H1 (cell line): ENCODE measurements around the gene NDUFS5. TPM values are rescaled to one million over a fixed set of nuclear protein-coding genes. Genes with fewer than 3 reads are reported as not detected.

ENCODE experiments used
- CTCF ChIA-PET: fragments of 300-600 bp; sonication (Branson Sonifier 250); formaldehyde crosslinking; loops from one replicate; lab custom pipeline; 2021; ENCODE audit not compliant: partially characterized antibody; lab: Charles Lee
- POLR2A ChIA-PET: fragments of 300-600 bp; sonication (Branson Sonifier 250); formaldehyde crosslinking; loops from one replicate; lab custom pipeline; 2021; ENCODE audit warnings: inconsistent platforms; ENCODE audit not compliant: partially characterized antibody; lab: Charles Lee
- DNase-seq, 2 experiments: peaks; one replicate each; pipeline versions ENCODE4 v3.0.0 to v3.0.0-alpha.2; 2010 to 2022; ENCODE audit warnings: low spot score in 2 of 2, low read depth in 1 of 2, mixed read lengths in 1 of 2
- FAIRE-seq: peaks from 2 replicates; lab custom pipeline; 2011; peaks lifted over from hg19 to GRCh38; lab: Jason Lieb, UNC
- H2AFZ ChIP-seq: 2 replicates; pipeline ENCODE4 v1.8.1; 2012; ENCODE audit warnings: low read length, inconsistent platforms
- H2AK5ac ChIP-seq: 2 replicates; pipeline ENCODE4 v1.6.1; 2013; ENCODE audit warnings: low read depth, low read length
- H2BK120ac ChIP-seq: replicated peaks from 2 replicates; pipeline ENCODE3; 2013; ENCODE audit warnings: low read depth, low read length, inconsistent platforms
- H2BK12ac ChIP-seq: 2 replicates; pipeline ENCODE4 v1.6.1; 2013; ENCODE audit warnings: low read depth, low read length
- H2BK15ac ChIP-seq: 2 replicates; pipeline ENCODE4 v1.6.1; 2013; ENCODE audit warnings: low read length
- H2BK20ac ChIP-seq: 2 replicates; pipeline ENCODE4 v1.6.1; 2013; ENCODE audit warnings: low read length
- H2BK5ac ChIP-seq: 2 replicates; pipeline ENCODE4 v1.6.1; 2013; ENCODE audit warnings: low read depth, low read length
- H3K14ac ChIP-seq: 2 replicates; pipeline ENCODE4 v1.6.1; 2013; ENCODE audit warnings: inconsistent platforms; ENCODE audit not compliant: insufficient read length
- H3K18ac ChIP-seq: 2 replicates; pipeline ENCODE4 v1.6.1; 2013; ENCODE audit warnings: low read length; ENCODE audit errors: extremely low read depth
- H3K23ac ChIP-seq: 2 replicates; pipeline ENCODE4 v1.6.1; 2013; ENCODE audit warnings: inconsistent platforms; ENCODE audit not compliant: insufficient read length
- H3K23me2 ChIP-seq: 2 replicates; pipeline ENCODE4 v1.6.1; 2013; ENCODE audit warnings: low read depth, low read length
- H3K27ac ChIP-seq: 2 replicates; pipeline ENCODE4 v1.6.1; 2011; ENCODE audit warnings: low read depth, low read length, inconsistent platforms
- H3K27me3 ChIP-seq, 4 experiments: replicated peaks in 1 of 4; 1 replicate in 1 of 4; 2 replicates in 3 of 4; pipeline versions ENCODE4 v1.6.1 to v1.8.1; 2011 to 2013; ENCODE audit warnings: low read length in 3 of 4, mild to moderate bottlenecking in 3 of 4, inconsistent platforms in 2 of 4, mixed read lengths in 2 of 4, moderate library complexity in 1 of 4; ENCODE audit not compliant: control insufficient read depth in 3 of 4, insufficient read depth in 3 of 4; ENCODE audit errors: extremely low read depth in 1 of 4
- H3K36me3 ChIP-seq, 4 experiments: 2 replicates each; pipeline versions ENCODE4 v1.6.1 to v1.8.1; 2011 to 2013; ENCODE audit warnings: mild to moderate bottlenecking in 4 of 4, low read length in 3 of 4, moderate library complexity in 2 of 4, control low read depth in 1 of 4, inconsistent platforms in 1 of 4; ENCODE audit not compliant: insufficient read depth in 4 of 4, control insufficient read depth in 2 of 4
- H3K4ac ChIP-seq: replicated peaks from 2 replicates; pipeline ENCODE3; 2013; ENCODE audit warnings: low read length, low read depth, mixed read lengths, inconsistent platforms; ENCODE audit not compliant: insufficient read length
- H3K4me1 ChIP-seq, 4 experiments: replicated peaks in 1 of 4; 1 replicate in 1 of 4; 2 replicates in 3 of 4; pipeline versions ENCODE4 v1.6.1 to v1.8.1; 2011 to 2013; ENCODE audit warnings: low read length in 3 of 4, inconsistent platforms in 2 of 4, mixed read lengths in 1 of 4; ENCODE audit not compliant: insufficient read depth in 4 of 4, control insufficient read depth in 3 of 4
- H3K4me2 ChIP-seq, 2 experiments: 2 replicates each; pipeline versions ENCODE4 v1.6.1 to v1.8.1; 2011 to 2013; ENCODE audit warnings: low read depth in 2 of 2, low read length in 2 of 2, control low read depth in 1 of 2, inconsistent platforms in 1 of 2, mild to moderate bottlenecking in 1 of 2; ENCODE audit not compliant: insufficient read depth in 1 of 2
- H3K4me3 ChIP-seq, 4 experiments: fragments of 200-600, 300-600 bp in 1 of 4; sonication (generic), shearing (Covaris generic), sonication (Bioruptor Twin) in 1 of 4; 2 replicates each; pipeline versions ENCODE4 v1.5.1 to v1.8.1; 2011 to 2016; ENCODE audit warnings: low read length in 4 of 4, low read depth in 3 of 4, control low read depth in 2 of 4, inconsistent platforms in 2 of 4, mild to moderate bottlenecking in 2 of 4, mixed read lengths in 1 of 4, moderate library complexity in 1 of 4; ENCODE audit not compliant: insufficient read depth in 2 of 4; ENCODE audit errors: extremely low read depth in 1 of 4
- H3K56ac ChIP-seq: replicated peaks from 2 replicates; pipeline ENCODE3; 2013; ENCODE audit warnings: low read depth, mild to moderate bottlenecking, mixed read lengths, low read length, inconsistent platforms; ENCODE audit not compliant: insufficient read length
- H3K79me1 ChIP-seq: 2 replicates; pipeline ENCODE4 v1.6.1; 2013; ENCODE audit warnings: low read depth, low read length, control low read depth
- H3K79me2 ChIP-seq, 2 experiments: 2 replicates each; pipeline versions ENCODE4 v1.6.1 to v1.8.1; 2012 to 2013; ENCODE audit warnings: low read length in 2 of 2, mild to moderate bottlenecking in 2 of 2, inconsistent platforms in 1 of 2; ENCODE audit not compliant: insufficient read depth in 2 of 2, control insufficient read depth in 1 of 2
- H3K9ac ChIP-seq, 4 experiments: replicated peaks in 1 of 4; 1 replicate in 1 of 4; 2 replicates in 3 of 4; pipeline versions ENCODE4 v1.6.1 to v1.8.1; 2011 to 2013; ENCODE audit warnings: low read depth in 3 of 4, low read length in 3 of 4, control low read depth in 2 of 4, mild to moderate bottlenecking in 2 of 4, moderate library complexity in 2 of 4, inconsistent platforms in 1 of 4; ENCODE audit errors: extremely low read depth in 1 of 4
- H3K9me3 ChIP-seq, 2 experiments: 2 replicates each; pipeline versions ENCODE4 v1.6.1 to v1.8.1; 2012 to 2013; ENCODE audit warnings: mild to moderate bottlenecking in 2 of 2, moderate library complexity in 2 of 2, control low read depth in 1 of 2, inconsistent platforms in 1 of 2, low read depth in 1 of 2, low read length in 1 of 2, mixed read lengths in 1 of 2; ENCODE audit not compliant: insufficient read depth in 2 of 2
- H4K20me1 ChIP-seq, 2 experiments: replicated peaks in 1 of 2; 2 replicates each; pipeline versions ENCODE3 to v1.8.1; 2011 to 2013; ENCODE audit warnings: inconsistent platforms in 2 of 2, low read length in 2 of 2, mild to moderate bottlenecking in 1 of 2; ENCODE audit not compliant: insufficient read depth in 2 of 2, control insufficient read depth in 1 of 2
- H4K5ac ChIP-seq: 2 replicates; pipeline ENCODE4 v1.6.1; 2013; ENCODE audit warnings: low read length, low read depth, mixed read lengths, inconsistent platforms; ENCODE audit not compliant: insufficient read length
- H4K8ac ChIP-seq: 2 replicates; pipeline ENCODE4 v1.8.0; 2013; ENCODE audit warnings: mild to moderate bottlenecking, moderate library complexity, low read length, inconsistent platforms; ENCODE audit not compliant: insufficient read depth; ENCODE audit errors: extremely low read depth
- H4K91ac ChIP-seq: replicated peaks from 2 replicates; pipeline ENCODE3; 2013; ENCODE audit warnings: low read length, mixed read lengths, inconsistent platforms; ENCODE audit not compliant: insufficient read length
- BRCA1 ChIP-seq: IDR thresholded peaks from 2 replicates; pipeline ENCODE4 v1.6.1; 2012; ENCODE audit warnings: low read depth, low read length, improper control_type of control experiment
- EGR1 ChIP-seq: IDR thresholded peaks from 2 replicates; pipeline ENCODE4 v1.6.1; 2011; ENCODE audit warnings: low read depth, low read length, borderline replicate concordance
- EP300 ChIP-seq, 2 experiments: IDR thresholded peaks; 1 replicate in 1 of 2; 2 replicates in 1 of 2; pipeline ENCODE4 v1.6.1; 2011 to 2012; ENCODE audit warnings: low read depth in 2 of 2, low read length in 2 of 2, mild to moderate bottlenecking in 2 of 2, borderline replicate concordance in 1 of 2, inconsistent platforms in 1 of 2, moderate library complexity in 1 of 2
- HDAC2 ChIP-seq, 2 experiments: fragments of 300-600 bp in 1 of 2; sonication (generic) in 1 of 2; IDR thresholded peaks; 2 replicates each; pipeline ENCODE4 v1.6.1; 2011 to 2012; ENCODE audit warnings: low read depth in 2 of 2, low read length in 2 of 2, mild to moderate bottlenecking in 2 of 2, moderate library complexity in 2 of 2, borderline replicate concordance in 1 of 2, inconsistent platforms in 1 of 2
- KDM4A ChIP-seq: IDR thresholded peaks from one replicate; pipeline ENCODE4 v1.7.1; 2012; ENCODE audit warnings: low read depth, mild to moderate bottlenecking, moderate library complexity, low read length, inconsistent platforms; ENCODE audit not compliant: severe bottlenecking
- PHF8 ChIP-seq: fragments of 200-600 bp; sonication (generic); conservative IDR thresholded peaks from 2 replicates; pipeline ENCODE4 v1.7.1; 2012; ENCODE audit warnings: low read depth, mild to moderate bottlenecking, inconsistent platforms, low read length, moderate library complexity
- SIX5 ChIP-seq: IDR thresholded peaks from 2 replicates; pipeline ENCODE4 v1.6.1; 2011; ENCODE audit warnings: mild to moderate bottlenecking, low read depth, low read length
- TAF1 ChIP-seq: IDR thresholded peaks from 2 replicates; pipeline ENCODE4 v1.6.1; 2011; ENCODE audit warnings: mild to moderate bottlenecking, low read depth, low read length
- TCF12 ChIP-seq: IDR thresholded peaks from 2 replicates; pipeline ENCODE4 v1.6.1; 2011; ENCODE audit warnings: low read depth, mild to moderate bottlenecking, low read length
- WGBS, 2 experiments: shearing (Covaris generic) in 1 of 2; methylation state at CpG; one replicate each; pipeline versions ENCODE4 v1.1.6 to v1.1.7; 2013 to 2015; ENCODE audit warnings: low lambda C conversion rate in 2 of 2, mixed read lengths in 2 of 2, inconsistent platforms in 1 of 2, low coverage in 1 of 2, missing lambda C conversion rate in 1 of 2; ENCODE audit not compliant: insufficient replicate concordance in 2 of 2, insufficient coverage in 1 of 2, insufficient read length in 1 of 2; ENCODE audit errors: extremely low coverage in 1 of 2, missing lambda C conversion rate in 1 of 2; 5-methylcytosine and 5-hydroxymethylcytosine counted together
- polyA plus RNA-seq, 7 experiments: library from polyadenylated mRNA; depleted of rRNA in 3 of 7; stranded (reverse) in 5 of 7; unstranded in 2 of 7; fragments of >200 nt in 5 of 7; fragments of 200-250 nt in 2 of 7; gene quantifications; 1 replicate in 5 of 7; 2 replicates in 1 of 7; 4 replicates in 1 of 7; pipeline versions ENCODE4 v1.2.1 to v1.2.3, GENCODE V29; 2011 to 2013; ENCODE audit warnings: missing spikeins in 2 of 7, mixed read lengths in 2 of 7
- total RNA-seq: library from RNA; stranded (reverse); fragmentation: NEBNext Ultra II Directional; extraction: Animal tissue kit (Norgen Biotek cat#: 25700); gene quantifications from 2 replicates; pipeline ENCODE4 v1.2.1, GENCODE V29; 2021
- TF ChIP-seq, protein P1 (sequence below): IDR thresholded peaks from 2 replicates; pipeline ENCODE4 v1.6.1; 2011; ENCODE audit warnings: low read length, improper control_type of control experiment

The NDUFS5 gene
- total and polyA plus RNA-seq, 2 of the 8 experiments (the other 6 are each of a cell fraction or from before 2014, with no cell fraction given): 435 to 835 TPM

DNA sequence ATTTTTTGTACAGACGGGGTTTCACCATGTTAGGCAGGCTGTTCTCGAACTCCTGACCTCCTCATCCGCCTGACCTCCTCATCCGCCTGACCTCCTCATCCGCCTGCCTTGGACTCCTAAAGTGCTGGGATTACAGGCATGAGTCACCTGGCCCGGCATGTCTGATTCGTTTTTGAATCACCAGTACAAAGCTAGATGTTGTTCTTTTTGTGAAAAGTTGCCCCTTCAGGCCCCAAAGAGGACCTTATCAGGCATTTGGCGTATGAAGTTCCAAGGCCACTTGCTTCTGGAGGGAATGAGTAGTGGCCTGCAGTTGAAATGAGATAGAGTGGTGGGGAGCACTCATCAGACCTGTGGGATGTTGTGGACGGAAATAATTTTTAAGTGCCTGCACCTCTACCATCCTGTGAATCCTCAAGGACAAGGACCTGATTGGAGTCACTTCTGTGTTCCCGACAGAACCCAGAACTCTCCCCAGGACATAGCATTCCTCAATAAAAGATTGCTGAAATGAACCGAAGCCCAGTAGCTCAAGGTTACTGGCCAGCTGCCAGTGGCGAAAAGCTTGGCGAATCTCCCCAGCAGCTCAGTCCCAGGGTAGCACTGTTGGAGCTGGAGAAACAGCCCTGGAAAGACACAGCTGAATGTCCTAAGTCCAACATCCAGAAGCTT lies 50.1 kb downstream of the NDUFS5 start:
- no peak overlapping the region for H4K8ac ChIP-seq
- no peak overlapping the region for H4K91ac ChIP-seq
- H2BK12ac ChIP-seq: no peak overlapping the region
- no peak overlapping the region for H3K4ac ChIP-seq
- H2BK120ac ChIP-seq: no peak overlapping the region
- ChIA-PET POLR2A (interaction anchor here (1.3 to 2.2 kb wide), 2 partner anchors 70 to 79 kb away, joined by 4 to 11 read pairs; no protein-coding TSS in a partner anchor), CTCF (interaction anchor here (0.5 to 1.5 kb wide), 3 partner anchors 9 to 1351 kb away, joined by 3 to 6 read pairs (median 3); no protein-coding TSS in a partner anchor)
- no peak overlapping the region for H2AFZ ChIP-seq
- no peak overlapping the region for H3K56ac ChIP-seq
- no peak overlapping the region for H3K18ac ChIP-seq
- no peaks in the 10 kb centered on the region for H3K79me2 ChIP-seq
- H3K36me3 ChIP-seq: no peaks in the 10 kb centered on the region
- no peak overlapping the region for H2AK5ac ChIP-seq
- TF ChIP-seq HDAC2 (IDR thresholded peaks at IDR 0.05; ENCODE audit: borderline replicate concordance in 1 of 2, low read depth in 2 of 2, low read length in 2 of 2): no peak
- TF ChIP-seq TAF1: no peak
- TF ChIP-seq TCF12: no peak
- no peak for TF ChIP-seq EGR1
- TF ChIP-seq, protein P1, sequence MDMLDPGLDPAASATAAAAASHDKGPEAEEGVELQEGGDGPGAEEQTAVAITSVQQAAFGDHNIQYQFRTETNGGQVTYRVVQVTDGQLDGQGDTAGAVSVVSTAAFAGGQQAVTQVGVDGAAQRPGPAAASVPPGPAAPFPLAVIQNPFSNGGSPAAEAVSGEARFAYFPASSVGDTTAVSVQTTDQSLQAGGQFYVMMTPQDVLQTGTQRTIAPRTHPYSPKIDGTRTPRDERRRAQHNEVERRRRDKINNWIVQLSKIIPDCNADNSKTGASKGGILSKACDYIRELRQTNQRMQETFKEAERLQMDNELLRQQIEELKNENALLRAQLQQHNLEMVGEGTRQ: no peak
- no peak for TF ChIP-seq PHF8
- no peak for TF ChIP-seq EP300 (IDR thresholded peaks at IDR 0.05; ENCODE audit: borderline replicate concordance in 1 of 2, low read depth in 2 of 2, low read length in 2 of 2)
- TF ChIP-seq SIX5: no peak
- no peak for TF ChIP-seq BRCA1
- no peak for TF ChIP-seq KDM4A
- DNase-seq: no peak
- no peak overlapping the region for H3K4me3 ChIP-seq
- no peak overlapping the region for H2BK5ac ChIP-seq
- H3K4me2 ChIP-seq: no peak overlapping the region
- H4K5ac ChIP-seq: no peak overlapping the region
- H3K23me2 ChIP-seq: no peaks in the 10 kb centered on the region; the same call in 1 of the 2 replicates
- no peak overlapping the region for H3K23ac ChIP-seq
- no peaks in the 10 kb centered on the region for H3K79me1 ChIP-seq
- no peak overlapping the region for H2BK20ac ChIP-seq
- H4K20me1 ChIP-seq: no peaks in the 10 kb centered on the region
- no peak for FAIRE-seq
- WGBS, 2 experiments: 88% methylated on average over 13 of the region's 13 CpGs; no CpG with 5 or more reads in 1 of the 2 experiments
- no peaks in the 10 kb centered on the region for H3K4me1 ChIP-seq
- no peak overlapping the region for H2BK15ac ChIP-seq
- peaks cover 0 to 3% of the 10 kb centered on the region in 2 experiments; a peak in 2 of 4 replicates for H3K9me3 ChIP-seq
- H3K14ac ChIP-seq: no peak overlapping the region
- H3K27ac ChIP-seq: no peak overlapping the region
- no peak overlapping the region for H3K9ac ChIP-seq
- 0 out of 7 replicates have a peak, but pooled peaks cover 0 to 2% (median 0%) of the 10 kb centered on the region in 4 experiments for H3K27me3 ChIP-seq
